NCI-H2171 treated with DMSO at 0.1 percent for 48 hours (cell line): ENCODE results near the gene TSPAN2.
"Not testable (repeated sequence)": the region's sequence is repeated elsewhere in the genome, so short reads cannot be mapped to it uniquely, and the experiment has no call there.

Experiments
- DNase-seq: peaks from one replicate; lab custom pipeline; 2025; lab: John Stamatoyannopoulos, UW

The TSPAN2 gene

GRCh38 chr1:115036814-115037507, 52.3 kb downstream of the TSPAN2 start:
- no peak for DNase-seq

GRCh38 chr1:115035652-115036051, 53.7 kb downstream of the TSPAN2 start:
- no peak for DNase-seq

DNA sequence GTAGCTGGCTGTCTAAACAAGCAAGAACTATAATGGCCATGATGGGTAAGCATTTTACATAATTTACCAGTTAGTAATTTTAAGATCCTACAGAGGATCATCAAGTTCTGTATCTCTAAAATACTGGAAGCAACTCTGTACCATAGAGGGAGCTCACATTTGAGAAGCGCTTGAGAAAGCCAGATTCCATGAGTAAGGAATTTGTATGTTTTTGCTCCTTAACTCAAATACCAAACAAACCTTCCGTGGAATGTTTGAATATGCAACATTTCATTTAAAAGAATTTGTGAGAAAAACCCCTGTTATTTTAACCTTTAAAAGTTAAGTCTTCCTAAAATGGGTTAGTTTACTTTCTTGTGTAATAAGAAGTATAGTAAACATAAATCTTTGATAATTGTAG, 57.7 kb downstream of the TSPAN2 start:
- DNase-seq: no peak

- no peak for DNase-seq
These were observed 59.8 kb downstream of the TSPAN2 start, which contains the start of gene TSHB for GRCh38 chr1:115029526-115029925. TSHB (plus strand) TSS chr1:115029826; CDS start chr1:115033363, 3,537 bp downstream.

GRCh38 chr1:115023593-115023992, 65.7 kb downstream of the TSPAN2 start:
- DNase-seq: no peak

DNA sequence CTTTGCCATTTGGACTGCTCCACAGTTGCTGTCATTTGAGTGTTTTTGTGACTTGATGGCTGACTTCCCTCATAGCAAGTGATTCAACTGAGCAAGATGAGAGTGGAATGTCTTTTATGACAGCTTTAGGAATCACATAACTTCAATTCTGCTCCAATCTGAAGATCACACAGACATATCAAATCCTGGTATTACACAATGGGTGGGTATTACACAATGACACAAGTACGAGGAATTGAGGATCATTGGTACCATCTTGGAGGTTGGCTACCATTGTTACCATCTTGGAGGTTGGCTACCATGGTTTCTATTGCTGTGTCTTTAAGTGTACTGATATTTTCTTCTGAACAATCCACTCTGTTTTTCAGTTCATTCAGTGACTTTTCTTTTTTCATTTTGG, 68.2 kb downstream of the TSPAN2 start:
- no peak for DNase-seq

DNA sequence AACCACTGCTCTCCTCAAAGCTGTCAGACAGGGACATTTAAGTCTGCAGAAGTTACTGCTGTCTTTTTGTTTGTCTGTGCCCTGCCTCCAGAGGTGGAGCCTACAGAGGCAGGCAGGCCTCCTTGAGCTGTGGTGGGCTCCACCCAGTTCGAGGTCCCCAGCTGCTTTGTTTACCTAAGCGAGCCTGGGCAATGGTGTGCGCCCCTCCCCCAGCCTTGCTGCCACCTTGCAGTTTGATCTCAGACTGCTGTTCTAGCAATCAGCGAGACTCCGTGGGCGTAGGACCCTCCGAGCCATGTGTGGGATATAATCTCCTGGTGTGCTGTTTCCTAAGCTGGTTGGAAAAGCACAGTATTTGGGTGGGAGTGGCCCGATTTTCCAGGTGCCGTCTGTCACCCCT, 69.8 kb downstream of the TSPAN2 start:
- DNase-seq: not testable (repeated sequence)

DNA sequence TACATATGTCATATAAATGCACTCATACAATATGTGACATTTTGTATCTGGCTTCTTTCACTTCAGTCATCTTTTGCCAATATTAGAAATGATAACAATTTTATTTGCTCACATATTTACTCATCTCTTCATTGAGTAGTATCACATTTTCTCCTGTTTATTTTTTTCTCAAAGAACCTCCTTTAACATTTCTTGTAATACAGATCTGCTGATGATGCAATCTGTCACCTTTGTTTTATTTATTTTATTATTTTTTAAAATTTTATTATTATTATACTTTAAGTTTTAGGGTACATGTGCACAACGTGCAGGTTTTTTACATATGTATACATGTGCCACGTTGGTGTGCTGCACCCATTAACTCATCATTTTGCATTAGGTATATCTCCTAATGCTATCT, 75.5 kb downstream of the TSPAN2 start:
- DNase-seq: no peak

DNA sequence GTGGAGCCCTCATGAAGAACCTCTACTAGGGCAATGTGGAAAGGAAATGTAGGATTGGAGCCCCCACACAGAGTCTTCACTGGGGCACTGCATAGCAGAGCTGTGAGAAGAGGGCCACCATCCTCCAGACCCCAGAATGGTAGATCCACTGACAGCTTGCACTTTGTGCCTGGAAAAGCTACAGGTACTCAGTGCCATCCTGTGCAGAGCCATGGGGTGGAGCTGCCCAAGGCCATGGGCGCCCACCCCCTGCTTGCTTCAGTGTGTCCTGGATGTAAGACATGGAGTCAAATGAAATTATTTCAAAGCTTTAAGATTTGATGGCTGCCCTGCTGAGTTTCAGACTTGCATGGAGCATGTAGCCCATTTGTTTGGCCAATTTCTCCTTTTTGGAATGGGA, 76.9 kb downstream of the TSPAN2 start:
- no peak for DNase-seq

GRCh38 chr1:115012006-115012405, 77.3 kb downstream of the TSPAN2 start:
- DNase-seq: no peak

DNA sequence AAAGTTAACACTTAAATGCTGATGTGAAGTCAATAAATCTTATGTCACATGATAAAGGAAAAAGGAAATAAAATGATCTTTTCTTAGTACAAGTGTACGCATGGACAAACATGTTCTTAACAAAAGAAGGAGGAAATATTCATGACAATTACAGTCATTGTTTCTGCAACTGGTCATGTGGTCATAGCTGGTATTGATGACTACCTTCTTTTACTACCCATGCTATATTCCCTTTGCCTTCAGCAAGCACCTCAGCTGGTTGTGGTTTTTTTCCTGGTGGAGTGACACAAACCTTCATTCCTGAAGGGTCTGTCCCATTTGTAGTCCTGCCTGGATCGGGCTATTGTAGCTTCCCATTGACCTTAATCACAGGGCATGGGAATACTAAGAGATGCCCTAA, 83.1 kb downstream of the TSPAN2 start:
- no peak for DNase-seq
